Astrocyte of the spinal cord (primary cell): Measurements from ENCODE around the gene LINC00237.

Experiments
- DNase-seq: peaks from one replicate; pipeline ENCODE4 v3.0.0; 2011; ENCODE audit warnings: low read depth, low spot score
- H3K4me3 ChIP-seq: 2 replicates; pipeline ENCODE4 v1.5.1; 2011; ENCODE audit warnings: low read depth, mild to moderate bottlenecking, low read length, moderate library complexity
- CTCF ChIP-seq: IDR thresholded peaks from 2 replicates; pipeline ENCODE4 v1.5.1; 2012; ENCODE audit warnings: low read depth, mild to moderate bottlenecking, low read length, inconsistent platforms
- in situ Hi-C: cut with HindIII; loops from 2 replicates; pipeline ENCODE4 v1.10.0; 2017; ENCODE audit warnings: low sequenced_read_pairs

Gene LINC00237

GRCh38 chr20:21106171-21107017 lies at the start of gene LINC00237:
Gene LINC00237 (minus strand): TSS chr20:21106358.
- in situ Hi-C loops = no loop called here
- TF ChIP-seq CTCF = no peak
- no peak within 1 kb of the TSS for H3K4me3 ChIP-seq
- DNase-seq = no peak

GRCh38 chr20:21155268-21155667 lies 49.1 kb upstream of the LINC00237 start:
- no peak for DNase-seq
- in situ Hi-C loops = no loop called here
- TF ChIP-seq CTCF = no peak
- H3K4me3 ChIP-seq = no peak overlapping the region

GRCh38 chr20:21154692-21155091 lies 48.5 kb upstream of the LINC00237 start:
- TF ChIP-seq CTCF = no peak
- no peak overlapping the region for H3K4me3 ChIP-seq
- DNase-seq = no peak
- in situ Hi-C loops = no loop called here

- DNase-seq = no peak
- H3K4me3 ChIP-seq = no peak overlapping the region
- TF ChIP-seq CTCF = no peak
- in situ Hi-C loops = no loop called here
These were observed 45.6 kb upstream of the LINC00237 start for GRCh38 chr20:21151791-21152190.

- no peak for TF ChIP-seq CTCF
- in situ Hi-C loops = no loop called here
- DNase-seq = no peak
- H3K4me3 ChIP-seq = no peak overlapping the region
These were observed 43.2 kb upstream of the LINC00237 start for GRCh38 chr20:21149344-21149743.

GRCh38 chr20:21147593-21147992 lies 41.4 kb upstream of the LINC00237 start:
- no peak for TF ChIP-seq CTCF
- H3K4me3 ChIP-seq = no peak overlapping the region
- in situ Hi-C loops = no loop called here
- no peak for DNase-seq
